SU-DHL-6 (cell line): ENCODE data around the gene PRKCA.

Experiments
- H2AFZ ChIP-seq: fragments of 200-600 bp; sonication (generic); 2 replicates; pipeline ENCODE4 v1.6.1; 2014; ENCODE audit warnings: low read depth, mild to moderate bottlenecking, moderate library complexity, mixed read lengths, antibody characterized with exemption, low read length; ENCODE audit not compliant: severe bottlenecking
- H3F3A ChIP-seq: fragments of 200-600 bp; shearing (Covaris generic); 2 replicates; pipeline ENCODE4 v1.6.0; 2016; ENCODE audit warnings: antibody characterized with exemption, mild to moderate bottlenecking; ENCODE audit not compliant: insufficient read depth
- H3K27ac ChIP-seq: fragments of 200-600 bp; sonication (generic); 2 replicates; pipeline ENCODE4 v1.5.1; 2016; ENCODE audit warnings: low read depth, mild to moderate bottlenecking, low read length, moderate library complexity, mixed read lengths
- H3K27me3 ChIP-seq: fragments of 200-600 bp; sonication (generic), shearing (Covaris generic); 2 replicates; pipeline ENCODE4 v1.6.0; 2014; ENCODE audit warnings: mild to moderate bottlenecking, low read length
- H3K36me3 ChIP-seq: fragments of 200-600 bp; sonication (generic); 2 replicates; pipeline ENCODE4 v1.6.1; 2014; ENCODE audit warnings: mild to moderate bottlenecking, low read length, mixed read lengths
- H3K4me2 ChIP-seq: fragments of 300-600, 200-600 bp; shearing (Covaris generic), sonication (generic); 2 replicates; pipeline ENCODE4 v1.6.0; 2014; ENCODE audit warnings: low read length, low read depth, mild to moderate bottlenecking; ENCODE audit not compliant: poor library complexity, severe bottlenecking
- H3K4me3 ChIP-seq: fragments of 200-600 bp; sonication (generic); 2 replicates; pipeline ENCODE4 v1.5.1; 2014; ENCODE audit warnings: antibody characterized with exemption, low read length, mild to moderate bottlenecking, mixed read lengths; ENCODE audit not compliant: insufficient read depth, poor library complexity, severe bottlenecking
- H3K79me2 ChIP-seq: fragments of 200-600 bp; sonication (generic); 2 replicates; pipeline ENCODE4 v1.6.1; 2014; ENCODE audit warnings: mild to moderate bottlenecking, low read length, moderate library complexity; ENCODE audit not compliant: insufficient read depth
- H3K9ac ChIP-seq: fragments of 200-600 bp; sonication (generic); 2 replicates; pipeline ENCODE4 v1.7.0; 2014; ENCODE audit warnings: mild to moderate bottlenecking, low read length
- H3K9me2 ChIP-seq: fragments of 200-600 bp; sonication (generic); replicated peaks from 2 replicates; pipeline ENCODE4 v1.6.1; 2014; ENCODE audit warnings: low read length; ENCODE audit not compliant: insufficient read depth
- H3K9me3 ChIP-seq: fragments of 200-600 bp; sonication (generic); 2 replicates; pipeline ENCODE4 v1.6.1; 2014; ENCODE audit warnings: low read length, mixed read lengths; ENCODE audit not compliant: insufficient read depth
- H4K20me1 ChIP-seq: fragments of 200-600 bp; sonication (generic); 2 replicates; pipeline ENCODE4 v1.6.1; 2014; ENCODE audit warnings: low read depth, mild to moderate bottlenecking, antibody characterized with exemption, low read length, moderate library complexity, mixed read lengths
- EZH2phosphoT487 ChIP-seq: fragments of 200-600 bp; sonication (generic), shearing (Covaris generic); conservative IDR thresholded peaks from 2 replicates; pipeline ENCODE4 v1.6.1; 2018; ENCODE audit warnings: mild to moderate bottlenecking, antibody characterized with exemption, low read length, moderate library complexity, mixed read lengths
- TF ChIP-seq, protein P1 (sequence below): fragments of 200-600 bp; sonication (generic); IDR thresholded peaks from one replicate; pipeline ENCODE4 v1.5.1; 2017; ENCODE audit warnings: antibody characterized with exemption, mild to moderate bottlenecking, low read length, moderate library complexity; ENCODE audit not compliant: insufficient read depth, poor library complexity, severe bottlenecking

The PRKCA gene

DNA sequence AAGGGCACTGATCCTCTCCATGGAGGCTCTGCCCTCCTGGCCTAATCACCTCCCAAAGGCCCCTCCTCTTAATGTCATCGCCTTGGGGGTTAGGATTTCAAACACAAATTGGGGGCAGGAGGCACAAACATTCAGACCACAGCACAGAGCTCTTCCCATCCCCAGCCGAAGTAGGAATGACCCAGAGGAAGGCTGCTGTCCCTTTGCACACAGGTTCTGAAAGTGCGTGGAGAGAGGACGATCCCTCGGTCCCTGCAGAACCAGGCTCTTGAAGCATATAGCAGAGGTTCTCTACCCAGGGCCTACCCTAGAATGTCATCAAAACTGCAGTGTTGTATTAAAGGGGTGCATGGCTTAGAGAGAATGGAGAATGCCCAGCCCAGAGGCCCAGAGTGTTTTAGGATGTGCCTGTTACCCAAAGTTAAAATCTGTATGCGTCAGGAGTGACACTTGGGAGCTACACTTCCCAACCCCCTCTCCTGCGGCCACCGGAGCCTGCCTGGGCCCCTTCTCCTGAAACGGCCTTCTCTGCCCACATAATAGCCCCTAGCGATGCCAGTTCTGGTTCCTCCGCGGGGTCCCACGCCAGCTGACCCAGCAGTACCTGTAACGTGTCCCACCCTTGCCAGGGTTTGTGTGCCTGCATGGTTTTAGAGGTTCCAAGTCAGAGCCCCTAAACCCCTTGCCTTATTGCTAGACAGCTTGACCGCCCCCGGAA is 373.0 kb downstream of the PRKCA start:
- H3K27me3 ChIP-seq, result no peaks in the 10 kb centered on the region
- no peaks in the 10 kb centered on the region for H4K20me1 ChIP-seq
- H3K4me3 ChIP-seq, result no peak overlapping the region
- no peaks in the 10 kb centered on the region for H3K36me3 ChIP-seq
- no peaks in the 10 kb centered on the region; the same call in 1 of the 2 replicates for H3F3A ChIP-seq
- H3K9me3 ChIP-seq, result no peaks in the 10 kb centered on the region
- no peak overlapping the region for H2AFZ ChIP-seq
- H3K9ac ChIP-seq, result no peak overlapping the region
- H3K9me2 ChIP-seq, result no peaks in the 10 kb centered on the region
- H3K4me2 ChIP-seq, result no peak overlapping the region
- H3K27ac ChIP-seq, result no peak overlapping the region
- no peaks in the 10 kb centered on the region for H3K79me2 ChIP-seq
- TF ChIP-seq EZH2phosphoT487, result no peak
- TF ChIP-seq, protein P1, sequence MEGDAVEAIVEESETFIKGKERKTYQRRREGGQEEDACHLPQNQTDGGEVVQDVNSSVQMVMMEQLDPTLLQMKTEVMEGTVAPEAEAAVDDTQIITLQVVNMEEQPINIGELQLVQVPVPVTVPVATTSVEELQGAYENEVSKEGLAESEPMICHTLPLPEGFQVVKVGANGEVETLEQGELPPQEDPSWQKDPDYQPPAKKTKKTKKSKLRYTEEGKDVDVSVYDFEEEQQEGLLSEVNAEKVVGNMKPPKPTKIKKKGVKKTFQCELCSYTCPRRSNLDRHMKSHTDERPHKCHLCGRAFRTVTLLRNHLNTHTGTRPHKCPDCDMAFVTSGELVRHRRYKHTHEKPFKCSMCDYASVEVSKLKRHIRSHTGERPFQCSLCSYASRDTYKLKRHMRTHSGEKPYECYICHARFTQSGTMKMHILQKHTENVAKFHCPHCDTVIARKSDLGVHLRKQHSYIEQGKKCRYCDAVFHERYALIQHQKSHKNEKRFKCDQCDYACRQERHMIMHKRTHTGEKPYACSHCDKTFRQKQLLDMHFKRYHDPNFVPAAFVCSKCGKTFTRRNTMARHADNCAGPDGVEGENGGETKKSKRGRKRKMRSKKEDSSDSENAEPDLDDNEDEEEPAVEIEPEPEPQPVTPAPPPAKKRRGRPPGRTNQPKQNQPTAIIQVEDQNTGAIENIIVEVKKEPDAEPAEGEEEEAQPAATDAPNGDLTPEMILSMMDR, result no peak

DNA sequence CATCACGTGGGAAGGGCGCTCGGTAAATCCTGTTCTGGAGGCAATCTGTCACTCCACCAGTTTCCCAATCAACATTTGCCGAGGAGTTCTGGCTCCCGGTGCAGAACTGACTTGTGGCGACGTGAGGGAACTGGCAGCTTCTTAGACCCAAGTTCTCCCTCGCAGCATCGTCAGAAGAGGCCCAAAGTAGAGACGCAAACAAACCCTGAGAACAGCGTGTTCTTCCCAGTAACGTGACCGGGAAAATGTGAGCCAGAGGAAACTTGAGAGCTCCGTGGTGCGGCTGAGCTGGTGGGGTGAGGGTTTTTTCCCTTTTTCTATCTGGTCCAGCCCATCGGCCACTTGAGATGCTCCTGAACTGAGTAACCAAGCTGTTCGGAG is 373.6 kb downstream of the PRKCA start:
- H3K27me3 ChIP-seq, result no peaks in the 10 kb centered on the region
- no peak for TF ChIP-seq EZH2phosphoT487
- TF ChIP-seq, protein P1, result no peak
- no peaks in the 10 kb centered on the region for H3K9me3 ChIP-seq
- no peaks in the 10 kb centered on the region for H3K36me3 ChIP-seq
- no peak overlapping the region for H3K27ac ChIP-seq
- no peak overlapping the region for H3K9ac ChIP-seq
- H3K79me2 ChIP-seq, result no peaks in the 10 kb centered on the region
- H3F3A ChIP-seq, result no peaks in the 10 kb centered on the region; the same call in 1 of the 2 replicates
- H2AFZ ChIP-seq, result no peak overlapping the region
- no peak overlapping the region for H3K4me3 ChIP-seq
- H3K9me2 ChIP-seq, result no peaks in the 10 kb centered on the region
- H4K20me1 ChIP-seq, result no peaks in the 10 kb centered on the region
- H3K4me2 ChIP-seq, result no peak overlapping the region

DNA sequence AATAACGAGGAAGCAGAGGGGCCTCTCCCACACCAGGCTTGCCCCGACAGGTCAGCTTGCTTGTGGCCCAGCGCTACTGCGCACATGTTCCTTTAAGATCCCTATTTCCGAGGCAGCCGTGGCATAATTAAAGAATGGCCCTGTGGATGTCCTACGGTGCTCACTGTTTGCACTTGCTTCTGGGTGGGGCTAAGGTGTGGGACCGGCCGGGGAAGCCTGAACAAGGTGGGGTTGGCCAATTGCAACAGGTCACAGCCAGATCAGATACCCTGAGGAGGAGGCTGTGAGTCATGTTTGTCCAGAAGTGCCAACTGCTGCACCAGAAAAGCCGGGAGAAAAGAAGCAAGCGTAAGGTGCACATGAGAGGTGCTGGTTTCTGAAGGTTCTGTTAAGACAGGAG is 374.0 kb downstream of the PRKCA start:
- Histone ChIP-seq H4K20me1 (no peaks in the 10 kb centered on the region), H3K9me3 (no peaks in the 10 kb centered on the region), H3F3A (no peaks in the 10 kb centered on the region; the same call in 1 of the 2 replicates), H2AFZ (no peak overlapping the region), H3K36me3 (no peaks in the 10 kb centered on the region), H3K4me3 (no peak overlapping the region), H3K79me2 (no peaks in the 10 kb centered on the region), H3K4me2 (no peak overlapping the region), H3K27ac (no peak overlapping the region), H3K9ac (no peak overlapping the region), H3K9me2 (no peaks in the 10 kb centered on the region), H3K27me3 (no peaks in the 10 kb centered on the region)
- no peak for TF ChIP-seq EZH2phosphoT487

DNA sequence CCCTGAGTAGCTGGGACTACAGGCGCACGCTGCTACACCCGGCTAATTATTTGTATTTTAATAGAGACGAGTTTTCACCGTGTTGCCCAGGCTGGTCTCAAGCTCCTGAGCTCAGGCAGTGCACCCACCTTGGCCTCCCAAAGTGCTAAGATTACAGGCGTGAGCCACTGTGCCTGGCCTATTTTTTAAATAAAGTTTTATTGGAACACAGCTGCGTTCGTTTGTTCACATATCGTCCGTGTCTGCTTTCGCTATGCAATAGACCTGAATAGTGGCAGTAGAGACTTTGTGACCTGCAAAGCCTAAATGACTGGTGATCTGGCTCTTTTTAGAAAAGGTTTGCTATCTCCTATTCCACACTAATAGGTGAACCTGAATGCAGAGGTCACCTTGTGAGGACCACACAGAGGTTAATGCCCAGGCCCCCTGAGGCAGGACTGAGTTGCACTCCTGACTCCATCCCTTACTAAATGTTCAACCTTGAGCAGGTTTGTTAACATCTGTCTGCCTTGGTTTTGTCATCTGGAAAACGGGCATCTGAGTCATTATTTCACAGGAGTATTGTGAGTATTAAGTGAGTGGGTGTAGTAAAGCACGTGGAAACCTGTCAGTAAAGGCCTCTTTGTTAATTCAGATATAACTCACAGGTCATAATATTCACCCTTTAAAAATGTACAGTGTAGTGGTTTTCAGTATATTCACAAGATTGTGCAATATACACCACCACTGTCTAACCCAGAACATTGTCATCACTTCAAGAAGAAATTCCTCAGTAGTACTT is 375.0 kb downstream of the PRKCA start:
- Histone ChIP-seq H3K27me3 (no peaks in the 10 kb centered on the region), H3F3A (no peaks in the 10 kb centered on the region; the same call in 1 of the 2 replicates), H3K9me2 (no peaks in the 10 kb centered on the region), H3K9me3 (no peaks in the 10 kb centered on the region), H3K79me2 (no peaks in the 10 kb centered on the region), H3K9ac (no peak overlapping the region), H3K36me3 (no peaks in the 10 kb centered on the region), H3K27ac (no peak overlapping the region), H3K4me3 (no peak overlapping the region), H2AFZ (no peak overlapping the region), H4K20me1 (no peaks in the 10 kb centered on the region), H3K4me2 (no peak overlapping the region)
- TF ChIP-seq EZH2phosphoT487, result no peak
- TF ChIP-seq, protein P1, result no peak
